Measurements from ENCODE around the gene PARD3B. TPM values are rescaled to one million over a fixed set of nuclear protein-coding genes. Genes with fewer than 3 reads are reported as not detected.

The PARD3B gene
- total RNA-seq, 2 experiments from 2014 or later: 0.16 TPM; not detected in 1

- Mint-ChIP-seq H3K27ac (no peak overlapping the region), H3K27me3 (peaks cover 5% of the 10 kb centered on the region), H3K36me3 (no peaks in the 10 kb centered on the region), H3K9me3 (ENCODE audit: low read depth) (no peaks in the 10 kb centered on the region), H3K4me1 (no peaks in the 10 kb centered on the region), H3K4me3 (no peak overlapping the region)
- ATAC-seq (no peak), DNase-seq (no peak)
- CTCF ChIA-PET: no interaction called here
Observed at GRCh38 chr2:205636549-205637319, 1091.5 kb downstream of the PARD3B start.

GRCh38 chr2:205637320-205637602 is 1092.0 kb downstream of the PARD3B start:
- Mint-ChIP-seq H3K9me3 (ENCODE audit: low read depth) (no peaks in the 10 kb centered on the region), H3K27ac (no peak overlapping the region), H3K27me3 (peaks cover 5% of the 10 kb centered on the region), H3K4me3 (no peak overlapping the region), H3K36me3 (no peaks in the 10 kb centered on the region), H3K4me1 (no peaks in the 10 kb centered on the region)
- ATAC-seq (no peak), DNase-seq (no peak)
- CTCF ChIA-PET: no interaction called here

- no peak for ATAC-seq
- no peak for DNase-seq
- CTCF ChIA-PET: no interaction called here
- H3K4me3 Mint-ChIP-seq: no peak overlapping the region
- no peaks in the 10 kb centered on the region for H3K36me3 Mint-ChIP-seq
- peaks cover 5% of the 10 kb centered on the region for H3K27me3 Mint-ChIP-seq
- H3K9me3 Mint-ChIP-seq (ENCODE audit: low read depth): no peaks in the 10 kb centered on the region
- H3K4me1 Mint-ChIP-seq: no peaks in the 10 kb centered on the region
- no peak overlapping the region for H3K27ac Mint-ChIP-seq
Observed at GRCh38 chr2:205637779-205638503, 1092.7 kb downstream of the PARD3B start.

GRCh38 chr2:205640716-205641115 is 1095.4 kb downstream of the PARD3B start:
- H3K27me3 Mint-ChIP-seq: peaks cover 5% of the 10 kb centered on the region
- DNase-seq (no peak), ATAC-seq (no peak)
- CTCF ChIA-PET: interaction anchor here (1.3 kb wide), 1 partner anchor 37 kb away, joined by 3 read pairs; no protein-coding TSS in a partner anchor
- H3K27ac Mint-ChIP-seq: no peak overlapping the region
- H3K4me1 Mint-ChIP-seq: no peaks in the 10 kb centered on the region
- no peaks in the 10 kb centered on the region for H3K9me3 Mint-ChIP-seq (ENCODE audit: low read depth)
- no peak overlapping the region for H3K4me3 Mint-ChIP-seq
- H3K36me3 Mint-ChIP-seq: no peaks in the 10 kb centered on the region

- Mint-ChIP-seq H3K4me3 (no peak overlapping the region), H3K4me1 (no peaks in the 10 kb centered on the region), H3K36me3 (no peaks in the 10 kb centered on the region), H3K27me3 (peaks cover 5% of the 10 kb centered on the region), H3K27ac (no peak overlapping the region), H3K9me3 (ENCODE audit: low read depth) (no peaks in the 10 kb centered on the region)
- DNase-seq (no peak), ATAC-seq (no peak)
- CTCF ChIA-PET: no interaction called here
Observed at GRCh38 chr2:205642599-205643356, 1097.5 kb downstream of the PARD3B start.

GRCh38 chr2:205643391-205643885 is 1098.2 kb downstream of the PARD3B start:
- no peaks in the 10 kb centered on the region for H3K9me3 Mint-ChIP-seq (ENCODE audit: low read depth)
- CTCF ChIA-PET: no interaction called here

GRCh38 chr2:205644018-205644417 is 1098.7 kb downstream of the PARD3B start:
- CTCF ChIA-PET: no interaction called here
- no peaks in the 10 kb centered on the region for H3K4me1 Mint-ChIP-seq
- no peak overlapping the region for H3K27ac Mint-ChIP-seq
- H3K36me3 Mint-ChIP-seq: no peaks in the 10 kb centered on the region
- DNase-seq (no peak), ATAC-seq (no peak)
- no peaks in the 10 kb centered on the region for H3K9me3 Mint-ChIP-seq (ENCODE audit: low read depth)
- no peak overlapping the region for H3K4me3 Mint-ChIP-seq
- peaks cover 4% of the 10 kb centered on the region for H3K27me3 Mint-ChIP-seq

More at GRCh38 chr2:205643391-205643885, 1098.2 kb downstream of the PARD3B start:
- DNase-seq: no peak
- H3K36me3 Mint-ChIP-seq: no peaks in the 10 kb centered on the region
- no peak overlapping the region for H3K27ac Mint-ChIP-seq
- ATAC-seq: no peak
- no peaks in the 10 kb centered on the region for H3K4me1 Mint-ChIP-seq
- no peak overlapping the region for H3K4me3 Mint-ChIP-seq
- H3K27me3 Mint-ChIP-seq: peaks cover 4% of the 10 kb centered on the region

- DNase-seq: no peak
- Mint-ChIP-seq H3K9me3 (ENCODE audit: low read depth) (no peaks in the 10 kb centered on the region), H3K4me3 (no peak overlapping the region), H3K27me3 (peaks cover 2% of the 10 kb centered on the region), H3K36me3 (no peaks in the 10 kb centered on the region), H3K4me1 (no peaks in the 10 kb centered on the region), H3K27ac (no peak overlapping the region)
- no peak for ATAC-seq
- CTCF ChIA-PET: no interaction called here
Observed at GRCh38 chr2:205646680-205647079, 1101.4 kb downstream of the PARD3B start.

GRCh38 chr2:205650450-205650849 is 1105.2 kb downstream of the PARD3B start:
- H3K36me3 Mint-ChIP-seq: no peaks in the 10 kb centered on the region
- no peak overlapping the region for H3K27ac Mint-ChIP-seq
- DNase-seq: no peak
- peaks cover 5% of the 10 kb centered on the region for H3K27me3 Mint-ChIP-seq
- no peak for ATAC-seq
- H3K4me3 Mint-ChIP-seq: no peak overlapping the region
- CTCF ChIA-PET: no interaction called here
- H3K4me1 Mint-ChIP-seq: no peaks in the 10 kb centered on the region
- no peaks in the 10 kb centered on the region for H3K9me3 Mint-ChIP-seq (ENCODE audit: low read depth)

- CTCF ChIA-PET: interaction anchor here (0.6 kb wide), 1 partner anchor 49 kb away, joined by 3 read pairs; no protein-coding TSS in a partner anchor
- H3K36me3 Mint-ChIP-seq: no peaks in the 10 kb centered on the region
- no peak for DNase-seq
- H3K4me3 Mint-ChIP-seq: no peak overlapping the region
- H3K4me1 Mint-ChIP-seq: no peaks in the 10 kb centered on the region
- H3K27me3 Mint-ChIP-seq: peaks cover 5% of the 10 kb centered on the region
- ATAC-seq: no peak
- no peaks in the 10 kb centered on the region for H3K9me3 Mint-ChIP-seq (ENCODE audit: low read depth)
- no peak overlapping the region for H3K27ac Mint-ChIP-seq
Observed at GRCh38 chr2:205650931-205651330, 1105.7 kb downstream of the PARD3B start.

GRCh38 chr2:205651719-205652118 is 1106.4 kb downstream of the PARD3B start:
- no peaks in the 10 kb centered on the region for H3K4me1 Mint-ChIP-seq
- H3K9me3 Mint-ChIP-seq (ENCODE audit: low read depth): no peaks in the 10 kb centered on the region
- H3K36me3 Mint-ChIP-seq: no peaks in the 10 kb centered on the region
- no peak overlapping the region for H3K27ac Mint-ChIP-seq
- DNase-seq (no peak), ATAC-seq (no peak)
- CTCF ChIA-PET: no interaction called here
- H3K27me3 Mint-ChIP-seq: peaks cover 3% of the 10 kb centered on the region
- no peak overlapping the region for H3K4me3 Mint-ChIP-seq

- peaks cover 3% of the 10 kb centered on the region for H3K27me3 Mint-ChIP-seq
- H3K4me3 Mint-ChIP-seq: no peak overlapping the region
- H3K36me3 Mint-ChIP-seq: no peaks in the 10 kb centered on the region
- CTCF ChIA-PET: no interaction called here
- no peaks in the 10 kb centered on the region for H3K9me3 Mint-ChIP-seq (ENCODE audit: low read depth)
- DNase-seq (no peak), ATAC-seq (no peak)
- H3K27ac Mint-ChIP-seq: no peak overlapping the region
- H3K4me1 Mint-ChIP-seq: no peaks in the 10 kb centered on the region
Observed at GRCh38 chr2:205654878-205655605, 1109.8 kb downstream of the PARD3B start.

- Mint-ChIP-seq H3K9me3 (ENCODE audit: low read depth) (no peaks in the 10 kb centered on the region), H3K4me1 (peaks cover 6% of the 10 kb centered on the region), H3K27ac (no peak overlapping the region), H3K36me3 (no peaks in the 10 kb centered on the region), H3K27me3 (peaks cover 10% of the 10 kb centered on the region), H3K4me3 (no peak overlapping the region)
- DNase-seq (no peak), ATAC-seq (no peak)
- CTCF ChIA-PET: no interaction called here
Observed at GRCh38 chr2:205655779-205656456, 1110.6 kb downstream of the PARD3B start.
